Measurements from ENCODE around the gene ZNF436. TPM values are rescaled to one million over a fixed set of nuclear protein-coding genes. Genes with fewer than 3 reads are reported as not detected.

The ZNF436 gene
- total RNA-seq, 4 donors from 2014 or later, result 12.5 to 125 (median 12.9) TPM

- Histone ChIP-seq H3K27ac (peak overlapping the region; percentile 73 to 86 (median 79)), H3K9me3 (no peaks in the 10 kb centered on the region), H3K4me1 (peaks cover 0 to 26% (median 18%) of the 10 kb centered on the region in 4 donors), H3K36me3 (peaks cover 0 to 8% (median 0%) of the 10 kb centered on the region in 4 donors), H3K4me3 (no peak overlapping the region), H3K27me3 (no peaks in the 10 kb centered on the region)
- intact Hi-C loops (cut with DNase I; ENCODE audit: low total_unique reads), result no loop called here
- WGBS, 2 donors (ENCODE audit: low coverage in 1 of 2), result 87% methylated on average over 13 of the region's 15 CpGs; no CpG with 5 or more reads in 1 of the 2 donors
- TF ChIP-seq POLR2A (IDR thresholded peaks at IDR 0.05) (no peak), POLR2AphosphoS5 (IDR thresholded peaks at IDR 0.05) (peak in 2 of 3 donors; percentile 9 to 10), EP300 (IDR thresholded peaks at IDR 0.05; ENCODE audit: low read depth) (no peak)
- in situ Hi-C loops (cut with MboI; ENCODE audit: low pct_ligation_motif_present in 1 of 4, low pct_unique_long_range_greater_than_20kb in 1 of 4, low sequenced_read_pairs in 3 of 4), result no loop called here
- peak; percentile 25 for DNase-seq
Observed at GRCh38 chr1:23393706-23394105, 24.1 kb upstream of the ZNF436 start.

GRCh38 chr1:23392125-23392855, 22.7 kb upstream of the ZNF436 start:
- Histone ChIP-seq H3K9me3 (no peaks in the 10 kb centered on the region), H3K4me3 (no peak overlapping the region), H3K36me3 (peaks cover 0 to 4% (median 0%) of the 10 kb centered on the region in 4 donors), H3K27ac (no peak overlapping the region), H3K4me1 (peaks cover 0 to 26% (median 18%) of the 10 kb centered on the region in 4 donors), H3K27me3 (no peaks in the 10 kb centered on the region)
- 49 to 70% methylated on average over 2 of the region's 2 CpGs for WGBS, 2 donors (ENCODE audit: low coverage in 1 of 2)
- TF ChIP-seq POLR2AphosphoS5 (IDR thresholded peaks at IDR 0.05), result no peak
- no peak for TF ChIP-seq EP300 (IDR thresholded peaks at IDR 0.05; ENCODE audit: low read depth)
- TF ChIP-seq POLR2A (IDR thresholded peaks at IDR 0.05), result no peak
- no peak for TF ChIP-seq CTCF (IDR thresholded peaks at IDR 0.05)
- intact Hi-C loops (cut with DNase I; ENCODE audit: low total_unique reads) (no loop called here), in situ Hi-C loops (cut with MboI; ENCODE audit: low pct_ligation_motif_present in 1 of 4, low pct_unique_long_range_greater_than_20kb in 1 of 4, low sequenced_read_pairs in 3 of 4) (no loop called here)
- DNase-seq, result no peak

- no peak for DNase-seq
- H3K36me3 ChIP-seq, result no peaks in the 10 kb centered on the region
- in situ Hi-C loops (cut with MboI; ENCODE audit: low pct_ligation_motif_present in 1 of 4, low pct_unique_long_range_greater_than_20kb in 1 of 4, low sequenced_read_pairs in 3 of 4) (no loop called here), intact Hi-C loops (cut with DNase I; ENCODE audit: low total_unique reads) (no loop called here)
- H3K4me1 ChIP-seq, result peaks cover 0 to 25% (median 12%) of the 10 kb centered on the region in 4 donors
- no peak overlapping the region for H3K27ac ChIP-seq
- no peaks in the 10 kb centered on the region for H3K9me3 ChIP-seq
- H3K27me3 ChIP-seq, result no peaks in the 10 kb centered on the region
- WGBS, 2 donors (ENCODE audit: low coverage in 1 of 2), result 40 to 81% methylated on average over 3 to 9 of the region's 9 CpGs
- TF ChIP-seq POLR2AphosphoS5 (IDR thresholded peaks at IDR 0.05) (no peak), EP300 (IDR thresholded peaks at IDR 0.05; ENCODE audit: low read depth) (no peak), POLR2A (IDR thresholded peaks at IDR 0.05) (no peak), CTCF (IDR thresholded peaks at IDR 0.05) (no peak)
- no peak overlapping the region for H3K4me3 ChIP-seq
Observed at GRCh38 chr1:23389837-23390321, 20.2 kb upstream of the ZNF436 start.

GRCh38 chr1:23387494-23387893, 17.9 kb upstream of the ZNF436 start:
- DNase-seq, result no peak
- Histone ChIP-seq H3K4me3 (no peak overlapping the region), H3K4me1 (peaks cover 0 to 21% (median 0%) of the 10 kb centered on the region in 4 donors), H3K36me3 (no peaks in the 10 kb centered on the region), H3K27ac (no peak overlapping the region), H3K27me3 (no peaks in the 10 kb centered on the region), H3K9me3 (no peaks in the 10 kb centered on the region)
- in situ Hi-C loops (cut with MboI; ENCODE audit: low pct_ligation_motif_present in 1 of 4, low pct_unique_long_range_greater_than_20kb in 1 of 4, low sequenced_read_pairs in 3 of 4), result no loop called here
- intact Hi-C loops (cut with DNase I; ENCODE audit: low total_unique reads), result no loop called here
- TF ChIP-seq POLR2A (IDR thresholded peaks at IDR 0.05) (no peak), CTCF (IDR thresholded peaks at IDR 0.05) (no peak), EP300 (IDR thresholded peaks at IDR 0.05; ENCODE audit: low read depth) (no peak), POLR2AphosphoS5 (IDR thresholded peaks at IDR 0.05) (no peak)
- 78% methylated on average over 8 of the region's 8 CpGs; no CpG with 5 or more reads in 1 of the 2 donors for WGBS, 2 donors (ENCODE audit: low coverage in 1 of 2)

All from transverse colon (tissue), 4 donors.